Measurements from ENCODE around the gene ODF4. TPM values are rescaled to one million over a fixed set of nuclear protein-coding genes. Genes with fewer than 3 reads are reported as not detected.

The ODF4 gene
- total and polyA plus RNA-seq, 2 of the 13 experiments (the other 11 are each of a cell fraction or from before 2014, with no cell fraction given), result not detected

DNA sequence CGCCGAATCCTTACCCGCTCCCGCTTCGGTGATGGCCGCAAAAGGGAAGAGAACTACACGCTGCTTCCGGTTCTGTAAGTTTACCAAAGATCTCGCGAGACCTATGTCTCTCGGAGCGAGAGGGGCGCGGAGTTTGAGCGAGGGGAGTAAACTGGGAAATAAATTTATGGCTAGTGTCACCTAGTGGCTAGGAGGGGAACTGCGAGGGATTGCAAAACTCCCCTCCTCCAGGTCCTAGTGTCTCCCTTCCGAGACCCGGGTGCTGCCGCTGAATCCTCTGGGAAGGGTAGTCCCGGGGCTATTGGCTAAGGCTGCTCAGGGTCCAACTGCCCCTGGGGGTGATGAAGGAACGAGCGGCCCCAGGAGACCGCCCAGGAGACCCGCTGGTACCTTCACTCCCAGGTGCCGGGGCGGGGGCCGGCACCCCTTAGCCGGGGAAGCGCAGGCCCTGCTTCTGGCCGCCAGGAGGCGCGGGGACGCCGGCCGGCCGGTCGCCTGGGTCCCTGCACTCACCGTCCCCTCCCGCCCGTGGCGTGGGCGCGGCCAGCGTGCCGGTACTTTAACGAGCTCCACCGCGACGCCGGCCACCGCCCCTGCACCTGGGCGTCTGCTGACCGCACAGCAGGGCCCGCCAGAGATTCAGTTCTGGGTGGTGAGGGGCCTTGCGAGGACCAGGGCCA lies 43.6 kb downstream of the ODF4 start, which contains the start of gene RPL26 (continued):
- TF ChIP-seq, protein P1, sequence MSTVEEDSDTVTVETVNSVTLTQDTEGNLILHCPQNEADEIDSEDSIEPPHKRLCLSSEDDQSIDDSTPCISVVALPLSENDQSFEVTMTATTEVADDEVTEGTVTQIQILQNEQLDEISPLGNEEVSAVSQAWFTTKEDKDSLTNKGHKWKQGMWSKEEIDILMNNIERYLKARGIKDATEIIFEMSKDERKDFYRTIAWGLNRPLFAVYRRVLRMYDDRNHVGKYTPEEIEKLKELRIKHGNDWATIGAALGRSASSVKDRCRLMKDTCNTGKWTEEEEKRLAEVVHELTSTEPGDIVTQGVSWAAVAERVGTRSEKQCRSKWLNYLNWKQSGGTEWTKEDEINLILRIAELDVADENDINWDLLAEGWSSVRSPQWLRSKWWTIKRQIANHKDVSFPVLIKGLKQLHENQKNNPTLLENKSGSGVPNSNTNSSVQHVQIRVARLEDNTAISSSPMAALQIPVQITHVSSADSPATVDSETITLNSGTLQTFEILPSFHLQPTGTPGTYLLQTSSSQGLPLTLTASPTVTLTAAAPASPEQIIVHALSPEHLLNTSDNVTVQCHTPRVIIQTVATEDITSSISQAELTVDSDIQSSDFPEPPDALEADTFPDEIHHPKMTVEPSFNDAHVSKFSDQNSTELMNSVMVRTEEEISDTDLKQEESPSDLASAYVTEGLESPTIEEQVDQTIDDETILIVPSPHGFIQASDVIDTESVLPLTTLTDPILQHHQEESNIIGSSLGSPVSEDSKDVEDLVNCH (CRISPR knock-in tag; IDR thresholded peaks at IDR 0.05), result no peak
- TF ChIP-seq, protein P2, sequence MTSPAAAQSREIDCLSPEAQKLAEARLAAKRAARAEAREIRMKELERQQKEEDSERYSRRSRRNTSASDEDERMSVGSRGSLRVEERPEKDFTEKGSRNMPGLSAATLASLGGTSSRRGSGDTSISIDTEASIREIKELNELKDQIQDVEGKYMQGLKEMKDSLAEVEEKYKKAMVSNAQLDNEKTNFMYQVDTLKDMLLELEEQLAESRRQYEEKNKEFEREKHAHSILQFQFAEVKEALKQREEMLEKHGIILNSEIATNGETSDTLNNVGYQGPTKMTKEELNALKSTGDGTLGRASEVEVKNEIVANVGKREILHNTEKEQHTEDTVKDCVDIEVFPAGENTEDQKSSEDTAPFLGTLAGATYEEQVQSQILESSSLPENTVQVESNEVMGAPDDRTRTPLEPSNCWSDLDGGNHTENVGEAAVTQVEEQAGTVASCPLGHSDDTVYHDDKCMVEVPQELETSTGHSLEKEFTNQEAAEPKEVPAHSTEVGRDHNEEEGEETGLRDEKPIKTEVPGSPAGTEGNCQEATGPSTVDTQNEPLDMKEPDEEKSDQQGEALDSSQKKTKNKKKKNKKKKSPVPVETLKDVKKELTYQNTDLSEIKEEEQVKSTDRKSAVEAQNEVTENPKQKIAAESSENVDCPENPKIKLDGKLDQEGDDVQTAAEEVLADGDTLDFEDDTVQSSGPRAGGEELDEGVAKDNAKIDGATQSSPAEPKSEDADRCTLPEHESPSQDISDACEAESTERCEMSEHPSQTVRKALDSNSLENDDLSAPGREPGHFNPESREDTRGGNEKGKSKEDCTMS (CRISPR knock-in tag; conservative IDR thresholded peaks at IDR 0.05), result no peak
- TF ChIP-seq ZNF552 (CRISPR knock-in tag; IDR thresholded peaks at IDR 0.05; ENCODE audit: borderline replicate concordance), result no peak
- no peak for TF ChIP-seq PAX8 (CRISPR knock-in tag; IDR thresholded peaks at IDR 0.05; ENCODE audit: borderline replicate concordance)
- TF ChIP-seq, protein P3, sequence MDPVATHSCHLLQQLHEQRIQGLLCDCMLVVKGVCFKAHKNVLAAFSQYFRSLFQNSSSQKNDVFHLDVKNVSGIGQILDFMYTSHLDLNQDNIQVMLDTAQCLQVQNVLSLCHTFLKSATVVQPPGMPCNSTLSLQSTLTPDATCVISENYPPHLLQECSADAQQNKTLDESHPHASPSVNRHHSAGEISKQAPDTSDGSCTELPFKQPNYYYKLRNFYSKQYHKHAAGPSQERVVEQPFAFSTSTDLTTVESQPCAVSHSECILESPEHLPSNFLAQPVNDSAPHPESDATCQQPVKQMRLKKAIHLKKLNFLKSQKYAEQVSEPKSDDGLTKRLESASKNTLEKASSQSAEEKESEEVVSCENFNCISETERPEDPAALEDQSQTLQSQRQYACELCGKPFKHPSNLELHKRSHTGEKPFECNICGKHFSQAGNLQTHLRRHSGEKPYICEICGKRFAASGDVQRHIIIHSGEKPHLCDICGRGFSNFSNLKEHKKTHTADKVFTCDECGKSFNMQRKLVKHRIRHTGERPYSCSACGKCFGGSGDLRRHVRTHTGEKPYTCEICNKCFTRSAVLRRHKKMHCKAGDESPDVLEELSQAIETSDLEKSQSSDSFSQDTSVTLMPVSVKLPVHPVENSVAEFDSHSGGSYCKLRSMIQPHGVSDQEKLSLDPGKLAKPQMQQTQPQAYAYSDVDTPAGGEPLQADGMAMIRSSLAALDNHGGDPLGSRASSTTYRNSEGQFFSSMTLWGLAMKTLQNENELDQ (CRISPR knock-in tag; IDR thresholded peaks at IDR 0.05; ENCODE audit: borderline replicate concordance), result no peak
- no peak for TF ChIP-seq NBN (conservative IDR thresholded peaks at IDR 0.05)
- TF ChIP-seq SP5 (CRISPR knock-in tag; IDR thresholded peaks at IDR 0.05; ENCODE audit: borderline replicate concordance, low read depth), result peak; percentile 21; the same call in 1 of the 2 replicates
- peak; percentile 33; the same call in 1 of the 2 replicates for TF ChIP-seq PRMT3 (CRISPR knock-in tag; IDR thresholded peaks at IDR 0.05; ENCODE audit: borderline replicate concordance, low read depth)
- TF ChIP-seq CBX5 (CRISPR knock-in tag; IDR thresholded peaks at IDR 0.05; ENCODE audit: borderline replicate concordance), result no peak; the same call in 1 of the 2 replicates
- TF ChIP-seq SRF (IDR thresholded peaks at IDR 0.05; ENCODE audit: low read depth, low read length), result peak; percentile 66; the same call in 1 of the 2 replicates
- peak; percentile 37; the same call in 1 of the 2 replicates for TF ChIP-seq FOXK2 (IDR thresholded peaks at IDR 0.05)
- TF ChIP-seq, protein P4, sequence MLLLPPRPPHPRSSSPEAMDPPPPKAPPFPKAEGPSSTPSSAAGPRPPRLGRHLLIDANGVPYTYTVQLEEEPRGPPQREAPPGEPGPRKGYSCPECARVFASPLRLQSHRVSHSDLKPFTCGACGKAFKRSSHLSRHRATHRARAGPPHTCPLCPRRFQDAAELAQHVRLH (CRISPR knock-in tag; IDR thresholded peaks at IDR 0.05; ENCODE audit: borderline replicate concordance, low read depth), result no peak; the same call in 1 of the 2 replicates
- no peak for TF ChIP-seq MAFK (conservative IDR thresholded peaks at IDR 0.05 in 1 of 2, IDR thresholded peaks at IDR 0.05 in 1 of 2; ENCODE audit: low read length in 2 of 2)
- no peak for TF ChIP-seq PAF1 (CRISPR knock-in tag; IDR thresholded peaks at IDR 0.05)
- TF ChIP-seq, protein P5, sequence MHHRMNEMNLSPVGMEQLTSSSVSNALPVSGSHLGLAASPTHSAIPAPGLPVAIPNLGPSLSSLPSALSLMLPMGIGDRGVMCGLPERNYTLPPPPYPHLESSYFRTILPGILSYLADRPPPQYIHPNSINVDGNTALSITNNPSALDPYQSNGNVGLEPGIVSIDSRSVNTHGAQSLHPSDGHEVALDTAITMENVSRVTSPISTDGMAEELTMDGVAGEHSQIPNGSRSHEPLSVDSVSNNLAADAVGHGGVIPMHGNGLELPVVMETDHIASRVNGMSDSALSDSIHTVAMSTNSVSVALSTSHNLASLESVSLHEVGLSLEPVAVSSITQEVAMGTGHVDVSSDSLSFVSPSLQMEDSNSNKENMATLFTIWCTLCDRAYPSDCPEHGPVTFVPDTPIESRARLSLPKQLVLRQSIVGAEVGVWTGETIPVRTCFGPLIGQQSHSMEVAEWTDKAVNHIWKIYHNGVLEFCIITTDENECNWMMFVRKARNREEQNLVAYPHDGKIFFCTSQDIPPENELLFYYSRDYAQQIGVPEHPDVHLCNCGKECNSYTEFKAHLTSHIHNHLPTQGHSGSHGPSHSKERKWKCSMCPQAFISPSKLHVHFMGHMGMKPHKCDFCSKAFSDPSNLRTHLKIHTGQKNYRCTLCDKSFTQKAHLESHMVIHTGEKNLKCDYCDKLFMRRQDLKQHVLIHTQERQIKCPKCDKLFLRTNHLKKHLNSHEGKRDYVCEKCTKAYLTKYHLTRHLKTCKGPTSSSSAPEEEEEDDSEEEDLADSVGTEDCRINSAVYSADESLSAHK (CRISPR knock-in tag; IDR thresholded peaks at IDR 0.05; ENCODE audit: borderline replicate concordance), result no peak
